Neural progenitor cell (in vitro differentiated cells): ENCODE results near the gene LTA. TPM values are rescaled to one million over a fixed set of nuclear protein-coding genes. Genes with fewer than 3 reads are reported as not detected.

Experiments
- DNase-seq: peaks from one replicate; pipeline ENCODE4 v3.0.0-alpha.2; 2016; ENCODE audit warnings: low spot score
- H2AFZ ChIP-seq: fragments of 200-600 bp; sonication (generic); replicated peaks from 2 replicates; pipeline ENCODE4 v1.6.1; 2016; ENCODE audit warnings: antibody characterized with exemption
- H3F3A ChIP-seq: fragments of 200-600 bp; sonication (generic); 2 replicates; pipeline ENCODE4 v1.6.1; 2016; ENCODE audit warnings: antibody characterized with exemption, low read depth
- H3K27ac ChIP-seq: fragments of 200-600 bp; sonication (generic); 2 replicates; pipeline ENCODE4 v1.5.1; 2016; ENCODE audit warnings: mild to moderate bottlenecking
- H3K27me3 ChIP-seq: fragments of 200-600 bp; sonication (generic); 2 replicates; pipeline ENCODE4 v1.6.1; 2016; ENCODE audit warnings: mild to moderate bottlenecking, moderate library complexity
- H3K36me3 ChIP-seq: fragments of 200-600 bp; sonication (generic); 2 replicates; pipeline ENCODE4 v1.5.1; 2016
- H3K4me1 ChIP-seq: fragments of 200-600 bp; sonication (generic); 2 replicates; pipeline ENCODE4 v1.6.1; 2016; ENCODE audit warnings: mixed run types
- H3K4me2 ChIP-seq: fragments of 200-600 bp; sonication (generic); 2 replicates; pipeline ENCODE4 v1.6.1; 2016
- H3K4me3 ChIP-seq: fragments of 200-600 bp; sonication (generic); 2 replicates; pipeline ENCODE4 v1.5.1; 2016
- H3K79me2 ChIP-seq: fragments of 200-600 bp; sonication (generic); 2 replicates; pipeline ENCODE4 v1.6.1; 2016; ENCODE audit warnings: low read depth
- H3K9ac ChIP-seq: fragments of 200-600 bp; sonication (generic); 2 replicates; pipeline ENCODE4 v1.6.1; 2016
- H3K9me3 ChIP-seq: fragments of 200-600 bp; sonication (generic); 2 replicates; pipeline ENCODE4 v1.5.1; 2016; ENCODE audit warnings: low read depth
- H4K20me1 ChIP-seq: fragments of 200-600 bp; sonication (generic); 2 replicates; pipeline ENCODE4 v1.6.1; 2016; ENCODE audit warnings: low read depth
- H3K27ac Mint-ChIP-seq: 3 replicates; pipeline ENCODE4 v1.8.0; 2021; ENCODE audit warnings: mixed read lengths
- H3K27me3 Mint-ChIP-seq: 2 replicates; pipeline ENCODE4 v1.8.0; 2022; ENCODE audit warnings: low read depth, mild to moderate bottlenecking, inconsistent platforms, moderate library complexity, mixed read lengths; ENCODE audit not compliant: insufficient read depth
- H3K36me3 Mint-ChIP-seq: 3 replicates; pipeline ENCODE4 v1.8.0; 2021; ENCODE audit warnings: mixed read lengths
- H3K4me1 Mint-ChIP-seq: 3 replicates; pipeline ENCODE4 v1.8.0; 2021; ENCODE audit warnings: mixed read lengths
- H3K4me3 Mint-ChIP-seq: 3 replicates; pipeline ENCODE4 v1.8.0; 2021; ENCODE audit warnings: mild to moderate bottlenecking, moderate library complexity, mixed read lengths
- H3K9me3 Mint-ChIP-seq: 3 replicates; pipeline ENCODE4 v1.8.0; 2020; ENCODE audit warnings: mixed read lengths
- EZH2 ChIP-seq: fragments of 200-600 bp; sonication (generic); IDR thresholded peaks from 2 replicates; pipeline ENCODE4 v1.6.1; 2017; ENCODE audit warnings: antibody characterized with exemption, mild to moderate bottlenecking, moderate library complexity
- EZH2phosphoT487 ChIP-seq: fragments of 200-600 bp; sonication (generic); IDR thresholded peaks from 2 replicates; pipeline ENCODE4 v1.6.1; 2017; ENCODE audit warnings: antibody characterized with exemption
- total RNA-seq: library from RNA; depleted of rRNA; stranded (reverse); fragments of >200 nt; gene quantifications from 2 replicates; pipeline ENCODE4 v1.2.3, GENCODE V29; 2015; ENCODE audit warnings: low replicate concordance
- TF ChIP-seq, protein P1 (sequence below): fragments of 200-600 bp; sonication (generic); IDR thresholded peaks from 2 replicates; pipeline ENCODE4 v1.5.1; 2017; ENCODE audit warnings: antibody characterized with exemption, mild to moderate bottlenecking

Gene LTA
- total RNA-seq, 1 donor from 2014 or later: not detected

DNA sequence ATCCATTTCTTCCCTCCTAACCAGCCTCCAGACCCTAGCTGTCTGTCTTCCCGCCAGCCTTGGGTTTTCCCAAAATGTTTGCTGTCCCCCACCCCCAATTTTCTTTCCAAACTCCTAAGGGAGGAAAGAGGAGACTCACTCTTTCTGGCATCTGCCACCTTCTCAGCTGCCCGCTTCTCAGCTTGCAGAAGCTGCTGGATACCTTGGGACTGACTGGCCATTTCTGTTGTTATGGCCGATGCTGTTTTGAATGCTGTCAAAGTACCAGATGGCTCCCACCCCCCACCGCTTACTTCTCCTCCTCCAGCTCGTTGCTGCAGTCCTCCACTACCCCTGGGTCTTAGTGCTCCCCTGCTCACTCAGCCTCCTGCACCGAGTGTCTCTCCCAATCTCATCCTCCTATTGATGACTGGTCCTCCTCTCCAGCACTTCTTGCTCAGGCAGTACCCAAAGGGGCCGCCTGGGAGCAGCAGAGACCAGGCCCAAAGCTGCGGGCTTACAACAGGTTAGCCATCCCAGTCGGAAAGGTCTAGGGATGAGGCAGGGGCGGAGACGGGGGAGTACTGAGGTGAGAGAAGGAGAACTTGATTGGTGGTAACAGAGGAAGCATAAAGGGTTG lies 25.6 kb upstream of the LTA start, which contains the start of gene ATP6V1G2:
Gene ATP6V1G2 (minus strand): TSS at position 270 of the 619 bp plus-strand sequence. CDS start 49 bp downstream, at position 221.
- no peaks in the 10 kb centered on the region for H3K9me3 ChIP-seq
- Mint-ChIP-seq H3K4me1 (peaks cover 45% of the 10 kb centered on the region), H3K27me3 (no peaks in the 10 kb centered on the region), H3K4me3 (peak within 1 kb of the TSS; percentile 88), H3K27ac (peak within 1 kb of the TSS; percentile 25), H3K36me3 (peaks cover 11% of the 10 kb centered on the region), H3K9me3 (no peaks in the 10 kb centered on the region)
- H3K4me3 ChIP-seq: peak within 1 kb of the TSS; percentile 51
- peaks cover 37% of the 10 kb centered on the region for H3K79me2 ChIP-seq
- H2AFZ ChIP-seq: peak within 1 kb of the TSS; percentile 35
- H3K36me3 ChIP-seq: no peaks in the 10 kb centered on the region
- H3F3A ChIP-seq: peaks cover 53% of the 10 kb centered on the region
- peak; percentile 96 for DNase-seq
- peak within 1 kb of the TSS; percentile 84 for H3K9ac ChIP-seq
- H3K27ac ChIP-seq: no peak within 1 kb of the TSS
- peaks cover 16% of the 10 kb centered on the region for H3K4me1 ChIP-seq
- no peaks in the 10 kb centered on the region for H3K27me3 ChIP-seq
- no peak for TF ChIP-seq EZH2phosphoT487
- TF ChIP-seq EZH2: no peak
- TF ChIP-seq, protein P1, sequence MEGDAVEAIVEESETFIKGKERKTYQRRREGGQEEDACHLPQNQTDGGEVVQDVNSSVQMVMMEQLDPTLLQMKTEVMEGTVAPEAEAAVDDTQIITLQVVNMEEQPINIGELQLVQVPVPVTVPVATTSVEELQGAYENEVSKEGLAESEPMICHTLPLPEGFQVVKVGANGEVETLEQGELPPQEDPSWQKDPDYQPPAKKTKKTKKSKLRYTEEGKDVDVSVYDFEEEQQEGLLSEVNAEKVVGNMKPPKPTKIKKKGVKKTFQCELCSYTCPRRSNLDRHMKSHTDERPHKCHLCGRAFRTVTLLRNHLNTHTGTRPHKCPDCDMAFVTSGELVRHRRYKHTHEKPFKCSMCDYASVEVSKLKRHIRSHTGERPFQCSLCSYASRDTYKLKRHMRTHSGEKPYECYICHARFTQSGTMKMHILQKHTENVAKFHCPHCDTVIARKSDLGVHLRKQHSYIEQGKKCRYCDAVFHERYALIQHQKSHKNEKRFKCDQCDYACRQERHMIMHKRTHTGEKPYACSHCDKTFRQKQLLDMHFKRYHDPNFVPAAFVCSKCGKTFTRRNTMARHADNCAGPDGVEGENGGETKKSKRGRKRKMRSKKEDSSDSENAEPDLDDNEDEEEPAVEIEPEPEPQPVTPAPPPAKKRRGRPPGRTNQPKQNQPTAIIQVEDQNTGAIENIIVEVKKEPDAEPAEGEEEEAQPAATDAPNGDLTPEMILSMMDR: peak; percentile 98
- H3K4me2 ChIP-seq: peak within 1 kb of the TSS; percentile 79
- no peaks in the 10 kb centered on the region for H4K20me1 ChIP-seq

DNA sequence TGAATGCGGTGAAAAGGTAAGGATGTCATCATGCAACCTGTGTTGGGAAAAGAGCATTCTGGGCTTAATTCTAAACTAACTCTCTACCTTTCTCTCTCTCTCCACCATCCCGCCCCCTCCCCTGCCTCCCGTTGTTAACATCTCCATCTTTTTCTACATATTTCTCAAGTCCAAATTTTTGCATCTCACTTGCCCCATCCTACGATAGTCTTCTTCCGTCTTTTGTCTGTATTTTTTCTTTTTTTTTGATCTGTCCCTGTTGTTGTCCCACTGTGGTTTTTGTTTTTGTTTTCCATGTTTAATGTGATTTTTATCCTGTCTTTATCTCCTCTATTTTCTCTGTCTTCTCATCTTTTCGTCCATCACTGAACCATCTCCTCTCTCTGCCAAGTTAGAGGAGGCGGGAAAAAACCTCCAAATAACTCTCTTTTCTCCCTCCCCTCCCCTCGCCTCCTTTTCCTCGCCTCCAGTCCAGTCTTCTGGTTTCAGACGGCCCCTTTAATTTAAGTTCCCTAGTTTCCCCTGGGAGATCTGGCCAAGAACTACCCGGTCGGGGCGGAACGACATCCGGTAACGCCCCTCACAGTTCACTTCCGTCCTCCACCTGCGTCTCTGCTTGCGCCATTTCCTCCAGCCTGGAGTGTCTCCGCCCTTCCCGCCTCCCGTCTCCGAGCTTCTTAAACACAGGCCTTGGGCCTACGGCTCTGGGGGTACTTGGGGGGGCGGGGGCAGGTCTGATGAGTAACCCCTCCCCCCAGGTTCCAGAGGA lies 24.9 kb upstream of the LTA start, which contains the start of gene NFKBIL1:
Gene NFKBIL1 (plus strand): TSS at position 651 of the 769 bp plus-strand sequence. CDS start 87 bp downstream, at position 738.
- TF ChIP-seq EZH2: no peak
- TF ChIP-seq, protein P1: no peak
- TF ChIP-seq EZH2phosphoT487: no peak
- peak; percentile 96 for DNase-seq
- Mint-ChIP-seq H3K36me3 (peaks cover 12% of the 10 kb centered on the region), H3K4me1 (peaks cover 45% of the 10 kb centered on the region), H3K27ac (peak within 1 kb of the TSS; percentile 72), H3K27me3 (peaks cover 2% of the 10 kb centered on the region), H3K9me3 (no peaks in the 10 kb centered on the region), H3K4me3 (peak within 1 kb of the TSS; percentile 88)
- peak within 1 kb of the TSS; percentile 84 for H3K9ac ChIP-seq
- H3K4me3 ChIP-seq: peak within 1 kb of the TSS; percentile 51
- no peaks in the 10 kb centered on the region for H3K36me3 ChIP-seq
- no peaks in the 10 kb centered on the region for H4K20me1 ChIP-seq
- H3K9me3 ChIP-seq: no peaks in the 10 kb centered on the region
- H3K79me2 ChIP-seq: peaks cover 37% of the 10 kb centered on the region
- H3K27ac ChIP-seq: peak within 1 kb of the TSS; percentile 27
- H3K4me2 ChIP-seq: peak within 1 kb of the TSS; percentile 79
- peak within 1 kb of the TSS; percentile 35 for H2AFZ ChIP-seq
- no peaks in the 10 kb centered on the region for H3K27me3 ChIP-seq
- H3K4me1 ChIP-seq: peaks cover 16% of the 10 kb centered on the region
- H3F3A ChIP-seq: peaks cover 48% of the 10 kb centered on the region

DNA sequence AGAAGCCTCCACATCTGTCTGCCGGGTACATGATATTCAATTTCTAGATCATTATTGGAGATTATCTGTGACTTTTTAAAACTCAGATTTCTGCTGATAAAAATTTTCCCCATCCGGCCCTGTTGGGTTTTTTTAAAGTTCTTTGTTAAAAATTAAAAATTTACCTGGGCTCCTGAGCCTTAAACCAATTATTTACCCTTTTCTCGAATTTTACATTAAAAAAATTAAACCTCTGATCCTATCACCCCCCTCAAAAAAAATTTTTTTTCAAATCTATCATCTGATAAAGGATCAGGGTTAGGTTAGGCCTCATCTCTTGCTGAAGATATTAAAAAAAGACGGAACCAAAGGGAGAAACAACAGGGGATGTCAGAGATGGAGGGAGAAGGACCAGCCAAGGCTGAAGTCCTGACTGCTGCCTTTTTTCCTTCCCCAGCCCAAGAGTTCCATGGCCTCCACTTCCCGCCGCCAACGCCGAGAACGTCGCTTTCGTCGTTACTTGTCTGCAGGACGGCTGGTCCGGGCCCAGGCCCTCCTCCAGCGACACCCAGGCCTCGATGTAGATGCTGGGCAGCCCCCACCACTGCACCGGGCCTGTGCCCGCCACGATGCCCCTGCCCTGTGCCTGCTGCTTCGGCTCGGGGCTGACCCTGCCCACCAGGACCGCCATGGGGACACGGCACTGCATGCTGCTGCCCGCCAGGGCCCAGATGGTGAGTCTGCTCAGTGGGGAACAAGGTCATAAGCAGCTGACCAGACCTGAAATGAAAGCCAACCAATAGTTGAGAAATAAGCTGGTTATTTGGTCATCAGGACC lies 24.2 kb upstream of the LTA start:
- peaks cover 6% of the 10 kb centered on the region for H3K27me3 Mint-ChIP-seq
- peak overlapping the region; percentile 51 for H3K4me3 ChIP-seq
- peaks cover 42% of the 10 kb centered on the region for H3K4me1 Mint-ChIP-seq
- peak overlapping the region; percentile 3 for H2AFZ ChIP-seq
- H3K27ac ChIP-seq: peak overlapping the region; percentile 27
- TF ChIP-seq EZH2 (no peak), EZH2phosphoT487 (no peak)
- TF ChIP-seq, protein P1: no peak
- H3K4me2 ChIP-seq: peak overlapping the region; percentile 79
- H3K79me2 ChIP-seq: peaks cover 37% of the 10 kb centered on the region
- H3K4me3 Mint-ChIP-seq: peak overlapping the region; percentile 88
- peaks cover 16% of the 10 kb centered on the region for H3K4me1 ChIP-seq
- H3F3A ChIP-seq: peaks cover 40% of the 10 kb centered on the region
- peak overlapping the region; percentile 84 for H3K9ac ChIP-seq
- H3K9me3 ChIP-seq: no peaks in the 10 kb centered on the region
- no peak for DNase-seq
- no peaks in the 10 kb centered on the region for H3K9me3 Mint-ChIP-seq
- H3K27me3 ChIP-seq: no peaks in the 10 kb centered on the region
- peak overlapping the region; percentile 72 for H3K27ac Mint-ChIP-seq
- H4K20me1 ChIP-seq: no peaks in the 10 kb centered on the region
- H3K36me3 Mint-ChIP-seq: peaks cover 12% of the 10 kb centered on the region
- H3K36me3 ChIP-seq: no peaks in the 10 kb centered on the region
